ENCODE data around the gene SCAF1. TPM values are rescaled to one million over a fixed set of nuclear protein-coding genes. Genes with fewer than 3 reads are reported as not detected.

SCAF1 gene
- total and polyA plus RNA-seq, 2 of the 13 experiments (the other 11 are each of a cell fraction or from before 2014, with no cell fraction given) = 3.3 to 6.1 TPM

- TF ChIP-seq PHB2 (IDR thresholded peaks at IDR 0.05; ENCODE audit: partially characterized antibody) = no peak
- TF ChIP-seq KMT2B (CRISPR knock-in tag; IDR thresholded peaks at IDR 0.05) = no peak
- TF ChIP-seq NR2F1 (CRISPR knock-in tag; IDR thresholded peaks at IDR 0.05) = peak in 1 of 2 experiments; percentile 73; a peak in 2 of 4 replicates
- no peak for TF ChIP-seq ZBED4 (CRISPR knock-in tag; IDR thresholded peaks at IDR 0.05; ENCODE audit: borderline replicate concordance)
- no peak for TF ChIP-seq ASH2L (IDR thresholded peaks at IDR 0.05; ENCODE audit: insufficient read length, low read depth, low read length)
- TF ChIP-seq PREB (CRISPR knock-in tag; IDR thresholded peaks at IDR 0.05) = no peak
- no peak for TF ChIP-seq ZBTB49 (CRISPR knock-in tag; IDR thresholded peaks at IDR 0.05; ENCODE audit: borderline replicate concordance)
- TF ChIP-seq SMC3 (IDR thresholded peaks at IDR 0.05; ENCODE audit: low read length) = 0 out of 2 replicates have a peak, but pooled peaks have one; percentile 16
- no peak for TF ChIP-seq SNAPC2 (CRISPR knock-in tag; IDR thresholded peaks at IDR 0.05)
- TF ChIP-seq RFXAP (CRISPR knock-in tag; IDR thresholded peaks at IDR 0.05; ENCODE audit: borderline replicate concordance) = no peak
- no peak for TF ChIP-seq ZKSCAN1 (IDR thresholded peaks at IDR 0.05; ENCODE audit: low read length)
- TF ChIP-seq ZNF562 (CRISPR knock-in tag; IDR thresholded peaks at IDR 0.05; ENCODE audit: borderline replicate concordance) = no peak
Observed at GRCh38 chr19:49677901-49678674, 36.1 kb downstream of the SCAF1 start (continued).

All from HepG2 (cell line).